Nephron (organoid): ENCODE data around the gene CHAT.

Experiments
- H3K27ac Mint-ChIP-seq, 3 experiments: 2 replicates each; pipeline ENCODE4 v1.8.0; 2020; ENCODE audit warnings: mixed read lengths in 3 of 3, mild to moderate bottlenecking in 2 of 3, moderate library complexity in 1 of 3
- H3K27me3 Mint-ChIP-seq: 2 replicates; pipeline ENCODE4 v1.8.0; 2021; ENCODE audit warnings: low read depth, mild to moderate bottlenecking, moderate library complexity, mixed read lengths
- H3K36me3 Mint-ChIP-seq: 2 replicates; pipeline ENCODE4 v1.8.0; 2020; ENCODE audit warnings: low read depth, mixed read lengths
- H3K4me1 Mint-ChIP-seq: 2 replicates; pipeline ENCODE4 v1.8.0; 2020; ENCODE audit warnings: mixed read lengths
- H3K4me3 Mint-ChIP-seq, 3 experiments: 2 replicates each; pipeline ENCODE4 v1.8.0; 2020; ENCODE audit warnings: mild to moderate bottlenecking in 3 of 3, mixed read lengths in 3 of 3, moderate library complexity in 2 of 3
- H3K9me3 Mint-ChIP-seq: 2 replicates; pipeline ENCODE4 v1.8.0; 2020; ENCODE audit warnings: mixed read lengths
- CTCF ChIP-seq, 3 experiments: fragments of 200-600 bp; sonication (generic); IDR thresholded peaks; one replicate each; pipeline ENCODE4 v1.5.0; 2021; ENCODE audit warnings: antibody characterized with exemption in 3 of 3; ENCODE audit not compliant: unreplicated experiment in 3 of 3

The CHAT gene

GRCh38 chr10:49572594-49573114, 41.2 kb upstream of the CHAT start:
- Mint-ChIP-seq H3K27ac (no peak overlapping the region), H3K27me3 (peaks cover 19% of the 10 kb centered on the region), H3K4me3 (no peak overlapping the region), H3K4me1 (no peaks in the 10 kb centered on the region), H3K9me3 (peaks cover 6% of the 10 kb centered on the region), H3K36me3 (no peaks in the 10 kb centered on the region)
- no peak for TF ChIP-seq CTCF (IDR thresholded peaks at IDR 0.05; ENCODE audit: unreplicated experiment in 3 of 3)

- no peaks in the 10 kb centered on the region for H3K36me3 Mint-ChIP-seq
- H3K27me3 Mint-ChIP-seq: peaks cover 10% of the 10 kb centered on the region
- no peaks in the 10 kb centered on the region for H3K9me3 Mint-ChIP-seq
- no peak overlapping the region for H3K4me3 Mint-ChIP-seq
- TF ChIP-seq CTCF (IDR thresholded peaks at IDR 0.05; ENCODE audit: unreplicated experiment in 3 of 3): no peak
- H3K4me1 Mint-ChIP-seq: no peaks in the 10 kb centered on the region
- H3K27ac Mint-ChIP-seq: no peak overlapping the region
Observed at GRCh38 chr10:49575489-49576072, 38.3 kb upstream of the CHAT start.

- peaks cover 8% of the 10 kb centered on the region for H3K27me3 Mint-ChIP-seq
- H3K9me3 Mint-ChIP-seq: no peaks in the 10 kb centered on the region
- no peaks in the 10 kb centered on the region for H3K36me3 Mint-ChIP-seq
- no peaks in the 10 kb centered on the region for H3K4me1 Mint-ChIP-seq
- no peak overlapping the region for H3K4me3 Mint-ChIP-seq
- no peak overlapping the region for H3K27ac Mint-ChIP-seq
- TF ChIP-seq CTCF (IDR thresholded peaks at IDR 0.05; ENCODE audit: unreplicated experiment in 3 of 3): no peak
Observed at GRCh38 chr10:49577182-49577925, 36.5 kb upstream of the CHAT start.

- Mint-ChIP-seq H3K4me1 (no peaks in the 10 kb centered on the region), H3K9me3 (no peaks in the 10 kb centered on the region), H3K27me3 (peaks cover 18% of the 10 kb centered on the region), H3K36me3 (no peaks in the 10 kb centered on the region), H3K27ac (no peak overlapping the region), H3K4me3 (no peak overlapping the region)
- no peak for TF ChIP-seq CTCF (IDR thresholded peaks at IDR 0.05; ENCODE audit: unreplicated experiment in 3 of 3)
Observed at GRCh38 chr10:49578392-49578791, 35.4 kb upstream of the CHAT start.

GRCh38 chr10:49579621-49580020, 34.2 kb upstream of the CHAT start:
- no peaks in the 10 kb centered on the region for H3K4me1 Mint-ChIP-seq
- H3K27me3 Mint-ChIP-seq: peaks cover 22% of the 10 kb centered on the region
- TF ChIP-seq CTCF (IDR thresholded peaks at IDR 0.05; ENCODE audit: unreplicated experiment in 3 of 3): no peak
- H3K4me3 Mint-ChIP-seq: no peak overlapping the region
- no peaks in the 10 kb centered on the region for H3K9me3 Mint-ChIP-seq
- no peak overlapping the region for H3K27ac Mint-ChIP-seq
- no peaks in the 10 kb centered on the region for H3K36me3 Mint-ChIP-seq
